ENCODE measurements around the gene SPOCK2. TPM values are rescaled to one million over a fixed set of nuclear protein-coding genes. Genes with fewer than 3 reads are reported as not detected.

The SPOCK2 gene
- total and polyA plus RNA-seq, 10 donors = 12.6 to 64.3 (median 40.5) TPM

DNA sequence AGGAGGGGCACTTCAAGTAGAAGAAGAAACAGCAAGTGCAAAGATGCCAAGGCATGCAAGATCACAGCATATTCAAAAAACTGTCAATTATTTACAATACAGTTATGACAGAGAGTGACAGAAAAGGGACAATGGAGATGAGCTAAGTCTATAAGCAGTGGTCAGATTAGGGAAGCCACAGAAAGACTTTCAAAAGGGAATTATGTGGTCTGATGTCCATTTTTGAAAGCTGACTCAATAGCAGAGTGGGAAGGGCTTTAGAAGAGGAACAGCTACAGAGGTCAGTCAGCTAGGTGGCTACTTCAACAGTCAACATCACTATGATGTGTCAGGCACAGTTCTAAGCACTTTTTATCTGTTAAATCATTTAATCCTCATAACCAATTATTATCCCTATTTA lies 45.2 kb upstream of the SPOCK2 start:
- H3K27me3 ChIP-seq (replicated peaks in 1 of 7) = no peaks in the 10 kb centered on the region
- TF ChIP-seq POLR2A (IDR thresholded peaks at IDR 0.05) = no peak
- peaks cover 0 to 7% (median 0%) of the 10 kb centered on the region in 8 donors for H3K9me3 ChIP-seq
- H3K36me3 ChIP-seq = peaks cover 0 to 54% (median 7%) of the 10 kb centered on the region in 6 donors
- H3K27ac ChIP-seq = peak overlapping the region in 1 of 8 donors; percentile 18
- intact Hi-C loops (cut with DNase I; ENCODE audit: low total_unique reads) = loop anchor here (10.0 kb wide), 1 partner anchor 51 kb away; no protein-coding TSS in a partner anchor
- H3K4me1 ChIP-seq = peaks cover 0 to 41% (median 30%) of the 10 kb centered on the region in 6 donors
- no peak overlapping the region for H3K4me3 ChIP-seq
- no peak for DNase-seq

DNA sequence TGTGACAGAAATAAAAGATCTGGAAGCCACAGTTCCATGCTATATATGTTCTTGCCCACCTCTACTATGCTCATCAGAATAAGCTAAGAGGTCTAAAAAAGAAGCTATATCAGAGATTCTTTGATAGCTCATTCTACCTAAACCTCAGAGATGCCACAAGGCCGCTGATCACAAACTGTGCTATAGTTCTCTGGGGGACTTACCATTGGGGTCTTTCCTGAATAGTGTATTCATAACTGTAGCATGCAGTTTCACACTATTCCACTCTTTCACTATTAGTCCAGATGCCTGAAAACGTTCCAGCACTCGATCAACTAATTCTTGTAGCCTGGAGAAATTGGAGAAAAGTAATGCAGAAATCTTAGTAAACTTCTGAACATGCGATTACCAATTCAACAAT lies 44.5 kb upstream of the SPOCK2 start:
- H3K27me3 ChIP-seq (replicated peaks in 1 of 7) = no peaks in the 10 kb centered on the region
- no peak overlapping the region for H3K4me3 ChIP-seq
- peaks cover 0 to 41% (median 30%) of the 10 kb centered on the region in 6 donors for H3K4me1 ChIP-seq
- DNase-seq = no peak
- intact Hi-C loops (cut with DNase I; ENCODE audit: low total_unique reads) = loop anchor here (10.0 kb wide), 1 partner anchor 52 kb away; no protein-coding TSS in a partner anchor
- peak overlapping the region in 2 of 8 donors; percentile 4 to 33 for H3K27ac ChIP-seq
- TF ChIP-seq, protein P1, sequence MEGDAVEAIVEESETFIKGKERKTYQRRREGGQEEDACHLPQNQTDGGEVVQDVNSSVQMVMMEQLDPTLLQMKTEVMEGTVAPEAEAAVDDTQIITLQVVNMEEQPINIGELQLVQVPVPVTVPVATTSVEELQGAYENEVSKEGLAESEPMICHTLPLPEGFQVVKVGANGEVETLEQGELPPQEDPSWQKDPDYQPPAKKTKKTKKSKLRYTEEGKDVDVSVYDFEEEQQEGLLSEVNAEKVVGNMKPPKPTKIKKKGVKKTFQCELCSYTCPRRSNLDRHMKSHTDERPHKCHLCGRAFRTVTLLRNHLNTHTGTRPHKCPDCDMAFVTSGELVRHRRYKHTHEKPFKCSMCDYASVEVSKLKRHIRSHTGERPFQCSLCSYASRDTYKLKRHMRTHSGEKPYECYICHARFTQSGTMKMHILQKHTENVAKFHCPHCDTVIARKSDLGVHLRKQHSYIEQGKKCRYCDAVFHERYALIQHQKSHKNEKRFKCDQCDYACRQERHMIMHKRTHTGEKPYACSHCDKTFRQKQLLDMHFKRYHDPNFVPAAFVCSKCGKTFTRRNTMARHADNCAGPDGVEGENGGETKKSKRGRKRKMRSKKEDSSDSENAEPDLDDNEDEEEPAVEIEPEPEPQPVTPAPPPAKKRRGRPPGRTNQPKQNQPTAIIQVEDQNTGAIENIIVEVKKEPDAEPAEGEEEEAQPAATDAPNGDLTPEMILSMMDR (IDR thresholded peaks at IDR 0.05 in 8 of 11, conservative IDR thresholded peaks at IDR 0.05 in 3 of 11) = no peak
- no peak for TF ChIP-seq POLR2AphosphoS5 (IDR thresholded peaks at IDR 0.05)
- TF ChIP-seq POLR2A (IDR thresholded peaks at IDR 0.05) = no peak
- peaks cover 0 to 60% (median 10%) of the 10 kb centered on the region in 6 donors for H3K36me3 ChIP-seq
- H3K9me3 ChIP-seq = peaks cover 0 to 7% (median 0%) of the 10 kb centered on the region in 8 donors
- WGBS, 5 donors = 82 to 93% (median 86%) methylated on average over 4 of the region's 4 CpGs

DNA sequence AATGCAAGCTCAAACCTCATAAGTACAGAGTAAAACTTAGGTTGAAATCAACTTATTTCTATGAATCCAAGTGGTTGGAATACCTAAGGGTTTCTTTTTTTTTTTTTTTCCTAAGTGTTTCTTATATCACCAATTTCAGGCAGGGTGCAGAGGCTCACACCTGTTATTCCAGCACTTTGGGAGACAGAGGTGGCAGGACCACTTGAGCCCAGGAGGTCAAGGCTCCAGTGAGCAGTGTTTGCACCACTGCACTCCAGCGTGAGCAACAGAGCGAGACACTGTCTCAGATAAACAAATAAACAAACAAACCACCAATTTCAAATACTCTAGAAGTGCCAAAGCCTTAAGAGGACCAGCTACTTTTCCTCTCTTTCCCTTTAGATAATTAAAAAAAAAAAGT lies 39.2 kb upstream of the SPOCK2 start:
- no peak overlapping the region for H3K27ac ChIP-seq
- H3K4me3 ChIP-seq = no peak overlapping the region
- peaks cover 0 to 60% (median 10%) of the 10 kb centered on the region in 6 donors for H3K36me3 ChIP-seq
- intact Hi-C loops (cut with DNase I; ENCODE audit: low total_unique reads) = no loop called here
- H3K27me3 ChIP-seq (replicated peaks in 1 of 7) = no peaks in the 10 kb centered on the region
- no peak for DNase-seq
- WGBS, 5 donors = 95 to 99% (median 98%) methylated on average over 2 of the region's 2 CpGs
- H3K4me1 ChIP-seq = peaks cover 0 to 14% (median 7%) of the 10 kb centered on the region in 6 donors
- TF ChIP-seq POLR2AphosphoS5 (IDR thresholded peaks at IDR 0.05) = no peak
- no peak for TF ChIP-seq POLR2A (IDR thresholded peaks at IDR 0.05)
- TF ChIP-seq, protein P1 (IDR thresholded peaks at IDR 0.05 in 8 of 11, conservative IDR thresholded peaks at IDR 0.05 in 3 of 11) = no peak
- no peaks in the 10 kb centered on the region for H3K9me3 ChIP-seq

DNA sequence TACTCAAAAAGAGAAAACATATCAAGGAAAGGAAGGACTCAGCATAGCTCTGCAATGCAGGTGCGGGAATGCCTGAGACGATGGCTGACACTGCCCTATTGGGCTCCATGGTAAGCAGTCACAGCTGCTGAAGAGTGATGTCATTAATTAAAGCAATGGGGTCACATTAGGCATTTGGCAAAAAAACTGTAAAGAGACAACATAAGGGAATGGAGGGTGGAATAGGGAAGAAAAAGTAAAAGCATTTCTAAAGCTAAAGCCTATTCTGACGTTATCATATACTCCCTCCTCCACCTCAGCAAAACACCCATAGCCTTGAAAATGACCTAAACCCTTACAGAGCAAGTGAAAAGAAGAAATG lies 38.5 kb upstream of the SPOCK2 start:
- H3K9me3 ChIP-seq = no peaks in the 10 kb centered on the region
- TF ChIP-seq POLR2AphosphoS5 (IDR thresholded peaks at IDR 0.05) = no peak
- TF ChIP-seq, protein P1 (IDR thresholded peaks at IDR 0.05 in 8 of 11, conservative IDR thresholded peaks at IDR 0.05 in 3 of 11) = no peak
- no peak for TF ChIP-seq POLR2A (IDR thresholded peaks at IDR 0.05)
- H3K27me3 ChIP-seq (replicated peaks in 1 of 7) = no peaks in the 10 kb centered on the region
- DNase-seq = no peak
- WGBS, 5 donors = 85 to 97% (median 95%) methylated on average over 3 of the region's 3 CpGs
- no peak overlapping the region for H3K27ac ChIP-seq
- no peak overlapping the region for H3K4me3 ChIP-seq
- peaks cover 0 to 9% (median 3%) of the 10 kb centered on the region in 6 donors for H3K4me1 ChIP-seq
- intact Hi-C loops (cut with DNase I; ENCODE audit: low total_unique reads) = no loop called here
- peaks cover 0 to 62% (median 10%) of the 10 kb centered on the region in 6 donors for H3K36me3 ChIP-seq

Measured in spleen (tissue), 11 donors.